HG03103 (cell line): Measurements from ENCODE around the gene ACVR1C.
"Not testable (repeated sequence)": the region's sequence is repeated elsewhere in the genome, so short reads cannot be mapped to it uniquely, and the experiment has no call there.

Source experiments
- ATAC-seq: cut with Tn5 transposase; IDR thresholded peaks from one replicate; pipeline ENCODE4 v1.9.1; 2021; ENCODE audit warnings: low read depth; ENCODE audit not compliant: unreplicated experiment

ACVR1C gene

GRCh38 chr2:157587576-157587975, 41.1 kb downstream of the ACVR1C start:
- ATAC-seq = no peak

GRCh38 chr2:157574165-157574564, 54.5 kb downstream of the ACVR1C start:
- ATAC-seq = no peak

- ATAC-seq = peak; percentile 91
These were observed 55.9 kb downstream of the ACVR1C start for GRCh38 chr2:157572725-157573124.

GRCh38 chr2:157566623-157567022, 62.0 kb downstream of the ACVR1C start:
- not testable (repeated sequence) for ATAC-seq

- not testable (repeated sequence) for ATAC-seq
These were observed 62.6 kb downstream of the ACVR1C start for GRCh38 chr2:157566113-157566512.

- ATAC-seq = no peak
These were observed 63.1 kb downstream of the ACVR1C start for GRCh38 chr2:157565550-157565949.

GRCh38 chr2:157559890-157560289, 68.8 kb downstream of the ACVR1C start:
- ATAC-seq = no peak

- ATAC-seq = no peak
These were observed 69.2 kb downstream of the ACVR1C start for GRCh38 chr2:157559461-157559860.

- ATAC-seq = no peak
These were observed 69.6 kb downstream of the ACVR1C start for GRCh38 chr2:157559061-157559460.

GRCh38 chr2:157557770-157558169, 70.9 kb downstream of the ACVR1C start:
- ATAC-seq = no peak

GRCh38 chr2:157540102-157540501, 88.6 kb downstream of the ACVR1C start:
- ATAC-seq = no peak

- no peak for ATAC-seq
These were observed 90.6 kb downstream of the ACVR1C start for GRCh38 chr2:157538064-157538463.

- ATAC-seq = no peak
These were observed 91.8 kb downstream of the ACVR1C start for GRCh38 chr2:157536815-157537214.

- no peak for ATAC-seq
These were observed 99.5 kb downstream of the ACVR1C start for GRCh38 chr2:157528963-157529751.

GRCh38 chr2:157526070-157526469, 102.6 kb downstream of the ACVR1C start:
- no peak for ATAC-seq

GRCh38 chr2:157523270-157524247, 105.1 kb downstream of the ACVR1C start:
- ATAC-seq = no peak

- not testable (repeated sequence) for ATAC-seq
These were observed 113.7 kb downstream of the ACVR1C start for GRCh38 chr2:157514966-157515365.

GRCh38 chr2:157509744-157510143, 118.9 kb downstream of the ACVR1C start:
- ATAC-seq = no peak

GRCh38 chr2:157508676-157509075, 120.0 kb downstream of the ACVR1C start:
- no peak for ATAC-seq

GRCh38 chr2:157506586-157506985, 122.1 kb downstream of the ACVR1C start:
- ATAC-seq = no peak

- ATAC-seq = no peak
These were observed 124.0 kb downstream of the ACVR1C start for GRCh38 chr2:157504623-157505022.
